ENCODE measurements around the gene CHI3L1.
A peak's percentile ranks its signal among the peaks of the same experiment; 100 is the strongest.

Gene CHI3L1

GRCh38 chr1:203178083-203178482, 8.4 kb downstream of the CHI3L1 start:
- no peak overlapping the region for H4K8ac ChIP-seq (ENCODE audit: low read depth, low read length)
- no peak overlapping the region for H3K4me3 ChIP-seq (ENCODE audit: low read length)
- no CpG with 5 or more reads among the region's 5 CpGs for WGBS (ENCODE audit: extremely low coverage, insufficient coverage, low lambda C conversion rate)
- no peak overlapping the region for H4K5ac ChIP-seq (ENCODE audit: low read length)
- no peaks in the 10 kb centered on the region for H3K27me3 ChIP-seq (ENCODE audit: insufficient read depth, low read length, poor library complexity)
- no peak overlapping the region for H3K9ac ChIP-seq (ENCODE audit: low read length)
- no peaks in the 10 kb centered on the region for H3K79me1 ChIP-seq (ENCODE audit: low read length)
- H2BK15ac ChIP-seq (replicated peaks; ENCODE audit: low read depth) = no peak overlapping the region
- no peaks in the 10 kb centered on the region for H3K79me2 ChIP-seq (ENCODE audit: control insufficient read depth, insufficient read depth, low read length)
- peak; percentile 95 for DNase-seq
- H3K56ac ChIP-seq (ENCODE audit: low read length) = no peak overlapping the region
- H3K36me3 ChIP-seq (ENCODE audit: control insufficient read depth, insufficient read depth, low read length) = no peaks in the 10 kb centered on the region
- H2AK5ac ChIP-seq (ENCODE audit: low read length) = no peak overlapping the region
- H3K4me2 ChIP-seq (ENCODE audit: low read length) = no peak overlapping the region
- no peak overlapping the region for H3K23ac ChIP-seq (ENCODE audit: low read length)
- no peak overlapping the region for H2BK120ac ChIP-seq (ENCODE audit: low read depth, low read length)
- H3K18ac ChIP-seq (ENCODE audit: low read length) = no peak overlapping the region
- no peak overlapping the region for H2BK5ac ChIP-seq (ENCODE audit: low read length)
- H3K27ac ChIP-seq (ENCODE audit: low read depth, low read length) = peak overlapping the region; percentile 90
- no peak overlapping the region for H3K4ac ChIP-seq (ENCODE audit: low read depth, low read length)
- H3K4me1 ChIP-seq (ENCODE audit: control insufficient read depth, low read depth, low read length) = peaks cover 18% of the 10 kb centered on the region

DNA sequence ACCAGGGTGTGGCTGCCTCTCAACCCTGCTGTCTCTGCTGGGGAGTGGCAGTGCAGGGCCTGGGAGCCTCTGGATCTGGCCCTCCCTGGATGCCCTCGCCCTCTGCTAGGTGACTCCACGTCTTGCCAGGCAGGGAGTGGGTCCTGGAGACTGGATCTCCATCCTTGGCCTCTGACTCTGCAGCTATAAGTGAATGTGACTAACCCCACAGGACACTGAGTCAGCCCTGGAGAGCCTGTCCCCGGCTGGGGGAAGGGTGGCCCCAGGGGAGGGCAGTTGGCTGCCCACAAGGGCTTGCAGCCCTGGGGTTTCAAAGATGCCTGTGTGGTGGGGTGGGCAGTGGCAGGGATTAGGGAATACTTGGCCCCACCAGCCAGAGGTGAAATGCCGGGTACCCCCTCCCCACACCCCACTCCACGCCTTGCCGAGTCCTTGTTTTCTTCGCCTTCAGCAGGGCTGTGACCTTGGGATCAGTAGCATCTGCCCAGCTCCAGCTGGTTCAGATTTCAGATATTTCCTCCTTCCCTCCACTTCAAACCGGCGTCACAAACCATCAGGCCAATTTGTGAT, 8.9 kb downstream of the CHI3L1 start:
- no peak overlapping the region for H3K23ac ChIP-seq (ENCODE audit: low read length)
- H3K4me2 ChIP-seq (ENCODE audit: low read length) = no peak overlapping the region
- no peak overlapping the region for H4K5ac ChIP-seq (ENCODE audit: low read length)
- DNase-seq = peak; percentile 31
- WGBS (ENCODE audit: extremely low coverage, insufficient coverage, low lambda C conversion rate) = no CpG with 5 or more reads among the region's 9 CpGs
- no peak overlapping the region for H3K4me3 ChIP-seq (ENCODE audit: low read length)
- H3K18ac ChIP-seq (ENCODE audit: low read length) = peak overlapping the region; percentile 22
- H3K27me3 ChIP-seq (ENCODE audit: insufficient read depth, low read length, poor library complexity) = no peaks in the 10 kb centered on the region
- peaks cover 18% of the 10 kb centered on the region for H3K4me1 ChIP-seq (ENCODE audit: control insufficient read depth, low read depth, low read length)
- H2BK15ac ChIP-seq (replicated peaks; ENCODE audit: low read depth) = no peak overlapping the region
- H2AK5ac ChIP-seq (ENCODE audit: low read length) = peak overlapping the region; percentile 59
- H4K8ac ChIP-seq (ENCODE audit: low read depth, low read length) = no peak overlapping the region
- peak overlapping the region; percentile 75 for H3K4ac ChIP-seq (ENCODE audit: low read depth, low read length)
- H3K27ac ChIP-seq (ENCODE audit: low read depth, low read length) = peak overlapping the region; percentile 90
- no peak overlapping the region for H2BK120ac ChIP-seq (ENCODE audit: low read depth, low read length)
- no peaks in the 10 kb centered on the region for H3K79me1 ChIP-seq (ENCODE audit: low read length)
- H3K56ac ChIP-seq (ENCODE audit: low read length) = peak overlapping the region; percentile 75
- no peaks in the 10 kb centered on the region for H3K79me2 ChIP-seq (ENCODE audit: control insufficient read depth, insufficient read depth, low read length)
- no peaks in the 10 kb centered on the region for H3K36me3 ChIP-seq (ENCODE audit: control insufficient read depth, insufficient read depth, low read length)
- H3K9ac ChIP-seq (ENCODE audit: low read length) = peak overlapping the region; percentile 33
- H2BK5ac ChIP-seq (ENCODE audit: low read length) = peak overlapping the region; percentile 83

DNA sequence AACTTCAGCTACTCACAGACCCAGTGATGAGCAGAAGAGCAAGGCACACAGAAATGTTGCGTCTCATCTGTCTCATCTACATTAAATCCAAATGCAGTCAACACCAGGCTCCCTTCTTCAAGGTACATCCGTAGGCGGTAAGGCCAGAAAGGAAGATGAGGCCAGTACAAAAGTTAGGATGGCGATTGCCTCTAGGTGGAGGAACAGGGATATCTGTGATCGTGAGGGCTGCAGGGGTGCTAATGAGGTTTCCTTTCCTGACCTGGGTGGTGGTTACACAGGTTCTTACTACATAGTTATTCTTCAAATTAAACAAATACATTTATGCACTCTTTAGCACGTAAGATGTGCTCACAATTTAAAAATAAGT, 9.5 kb downstream of the CHI3L1 start:
- Histone ChIP-seq H3K4me3 (ENCODE audit: low read length) (no peak overlapping the region), H4K5ac (ENCODE audit: low read length) (no peak overlapping the region), H3K27ac (ENCODE audit: low read depth, low read length) (peak overlapping the region; percentile 90), H2BK15ac (replicated peaks; ENCODE audit: low read depth) (no peak overlapping the region), H3K79me2 (ENCODE audit: control insufficient read depth, insufficient read depth, low read length) (no peaks in the 10 kb centered on the region), H2BK5ac (ENCODE audit: low read length) (no peak overlapping the region), H3K36me3 (ENCODE audit: control insufficient read depth, insufficient read depth, low read length) (no peaks in the 10 kb centered on the region), H3K4me1 (ENCODE audit: control insufficient read depth, low read depth, low read length) (peaks cover 18% of the 10 kb centered on the region), H3K56ac (ENCODE audit: low read length) (no peak overlapping the region), H3K9ac (ENCODE audit: low read length) (no peak overlapping the region), H3K4me2 (ENCODE audit: low read length) (no peak overlapping the region), H2AK5ac (ENCODE audit: low read length) (no peak overlapping the region), H3K27me3 (ENCODE audit: insufficient read depth, low read length, poor library complexity) (no peaks in the 10 kb centered on the region), H3K23ac (ENCODE audit: low read length) (no peak overlapping the region), H2BK120ac (ENCODE audit: low read depth, low read length) (no peak overlapping the region), H3K4ac (ENCODE audit: low read depth, low read length) (no peak overlapping the region), H3K79me1 (ENCODE audit: low read length) (no peaks in the 10 kb centered on the region), H4K8ac (ENCODE audit: low read depth, low read length) (no peak overlapping the region), H3K18ac (ENCODE audit: low read length) (no peak overlapping the region)
- WGBS (ENCODE audit: extremely low coverage, insufficient coverage, low lambda C conversion rate) = no CpG with 5 or more reads among the region's 6 CpGs
- peak; percentile 63 for DNase-seq

DNA sequence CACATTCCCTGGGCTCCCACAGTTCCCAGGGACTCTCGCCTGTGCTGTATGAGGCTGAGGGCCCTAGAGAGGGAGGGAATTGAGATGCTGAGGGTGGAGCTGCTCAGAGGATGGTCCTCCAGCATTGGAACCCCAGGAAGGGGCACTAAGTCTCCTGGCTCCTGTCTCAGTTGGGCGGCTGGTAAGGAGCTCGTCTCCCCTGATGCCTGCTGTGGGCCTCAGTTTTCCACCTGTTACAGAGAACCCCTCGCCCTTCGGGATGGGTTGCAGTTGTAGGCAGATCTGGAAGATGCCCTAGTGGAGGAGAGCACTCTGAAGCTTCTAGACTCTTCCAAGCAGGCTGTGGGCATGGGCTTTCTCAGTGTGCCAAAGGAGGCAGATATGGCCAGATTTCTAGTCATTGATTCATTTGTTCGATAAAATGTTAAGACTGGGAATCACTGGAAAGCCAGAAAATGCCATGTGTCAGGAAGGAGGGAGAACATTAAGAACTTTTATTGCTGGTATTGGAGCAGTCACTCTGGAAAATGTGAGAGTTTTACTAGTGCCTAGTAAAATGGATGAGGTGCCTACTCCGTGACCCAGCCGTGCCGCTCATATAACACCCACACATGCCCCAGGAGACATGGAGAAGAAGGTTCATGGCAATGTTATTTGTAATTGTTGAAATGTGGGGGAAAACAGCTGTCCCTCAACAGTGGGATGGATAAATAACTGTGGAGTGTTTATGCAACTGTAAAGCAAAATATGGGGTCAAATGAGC, 10.1 kb downstream of the CHI3L1 start:
- Histone ChIP-seq H3K36me3 (ENCODE audit: control insufficient read depth, insufficient read depth, low read length) (no peaks in the 10 kb centered on the region), H2BK15ac (replicated peaks; ENCODE audit: low read depth) (no peak overlapping the region), H3K4me3 (ENCODE audit: low read length) (no peak overlapping the region), H3K56ac (ENCODE audit: low read length) (no peak overlapping the region), H3K23ac (ENCODE audit: low read length) (no peak overlapping the region), H3K9ac (ENCODE audit: low read length) (no peak overlapping the region), H3K27ac (ENCODE audit: low read depth, low read length) (no peak overlapping the region), H3K4ac (ENCODE audit: low read depth, low read length) (no peak overlapping the region), H3K4me1 (ENCODE audit: control insufficient read depth, low read depth, low read length) (peaks cover 18% of the 10 kb centered on the region), H3K27me3 (ENCODE audit: insufficient read depth, low read length, poor library complexity) (no peaks in the 10 kb centered on the region), H2BK120ac (ENCODE audit: low read depth, low read length) (no peak overlapping the region), H3K79me2 (ENCODE audit: control insufficient read depth, insufficient read depth, low read length) (no peaks in the 10 kb centered on the region), H3K18ac (ENCODE audit: low read length) (no peak overlapping the region), H4K5ac (ENCODE audit: low read length) (no peak overlapping the region), H3K4me2 (ENCODE audit: low read length) (no peak overlapping the region), H2BK5ac (ENCODE audit: low read length) (no peak overlapping the region), H4K8ac (ENCODE audit: low read depth, low read length) (no peak overlapping the region), H2AK5ac (ENCODE audit: low read length) (peak overlapping the region; percentile 28), H3K79me1 (ENCODE audit: low read length) (no peaks in the 10 kb centered on the region)
- DNase-seq = no peak
- no CpG with 5 or more reads among the region's 9 CpGs for WGBS (ENCODE audit: extremely low coverage, insufficient coverage, low lambda C conversion rate)

DNA sequence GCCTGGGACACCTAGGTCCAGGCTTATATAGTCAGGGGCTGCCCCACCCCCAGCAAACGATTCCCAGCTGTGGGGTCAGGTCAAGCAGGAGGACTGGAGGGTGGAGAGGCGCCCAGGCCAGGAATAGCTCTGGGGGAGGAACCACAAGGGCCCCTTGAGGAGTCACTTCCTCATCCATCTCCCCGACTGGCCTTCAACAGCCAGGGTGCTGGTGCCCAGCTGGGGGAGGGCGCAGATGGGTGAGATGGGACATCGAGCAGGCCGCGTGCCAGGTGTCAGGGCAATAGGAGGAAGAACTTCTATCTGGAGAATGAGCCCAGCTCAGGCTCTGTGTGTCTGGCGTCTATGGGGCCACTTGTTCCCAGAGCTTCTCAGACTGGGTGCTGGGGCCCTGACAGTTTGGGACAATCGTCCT, 10.7 kb downstream of the CHI3L1 start:
- Histone ChIP-seq H4K5ac (ENCODE audit: low read length) (no peak overlapping the region), H3K79me2 (ENCODE audit: control insufficient read depth, insufficient read depth, low read length) (no peaks in the 10 kb centered on the region), H3K18ac (ENCODE audit: low read length) (no peak overlapping the region), H3K4ac (ENCODE audit: low read depth, low read length) (no peak overlapping the region), H3K27me3 (ENCODE audit: insufficient read depth, low read length, poor library complexity) (no peaks in the 10 kb centered on the region), H2BK15ac (replicated peaks; ENCODE audit: low read depth) (no peak overlapping the region), H2BK5ac (ENCODE audit: low read length) (no peak overlapping the region), H2BK120ac (ENCODE audit: low read depth, low read length) (no peak overlapping the region), H3K4me3 (ENCODE audit: low read length) (no peak overlapping the region), H3K4me2 (ENCODE audit: low read length) (no peak overlapping the region), H3K36me3 (ENCODE audit: control insufficient read depth, insufficient read depth, low read length) (no peaks in the 10 kb centered on the region), H4K8ac (ENCODE audit: low read depth, low read length) (no peak overlapping the region), H3K56ac (ENCODE audit: low read length) (no peak overlapping the region), H3K27ac (ENCODE audit: low read depth, low read length) (no peak overlapping the region), H3K23ac (ENCODE audit: low read length) (no peak overlapping the region), H3K9ac (ENCODE audit: low read length) (no peak overlapping the region), H3K79me1 (ENCODE audit: low read length) (no peaks in the 10 kb centered on the region), H3K4me1 (ENCODE audit: control insufficient read depth, low read depth, low read length) (peaks cover 18% of the 10 kb centered on the region), H2AK5ac (ENCODE audit: low read length) (no peak overlapping the region)
- no peak for DNase-seq
- no CpG with 5 or more reads among the region's 9 CpGs for WGBS (ENCODE audit: extremely low coverage, insufficient coverage, low lambda C conversion rate)
